Measurements from ENCODE around the gene GALE.

The GALE gene

DNA sequence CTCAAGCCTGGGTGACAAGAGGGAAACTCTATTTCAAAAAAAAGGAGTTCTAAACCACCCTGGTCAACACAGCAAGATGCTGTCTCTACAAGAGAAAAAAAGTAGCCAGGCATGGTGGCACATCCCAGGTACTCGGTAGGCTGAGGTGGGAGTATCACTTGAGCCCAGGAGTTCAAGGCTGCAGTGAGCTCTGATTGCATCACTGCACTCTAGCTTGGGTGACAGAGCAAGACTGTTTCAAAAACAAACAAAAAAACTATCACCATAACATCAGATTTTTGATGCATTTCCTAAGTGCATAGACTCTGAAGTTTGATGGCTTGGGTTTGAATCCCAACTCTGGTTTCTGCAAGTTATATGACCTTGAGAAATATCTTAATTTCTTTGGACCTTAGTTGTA, 47.6 kb downstream of the GALE start:
- no peak overlapping the region for H2AFZ ChIP-seq (ENCODE audit: low read depth, low read length)
- H4K20me1 ChIP-seq (ENCODE audit: insufficient read depth, low read length): peaks cover 30% of the 10 kb centered on the region
- H3K4me1 ChIP-seq (ENCODE audit: low read length): peaks cover 9% of the 10 kb centered on the region
- no peaks in the 10 kb centered on the region for H3K9me3 ChIP-seq (ENCODE audit: insufficient read depth, low read length)
- peaks cover 47% of the 10 kb centered on the region for H3K79me2 ChIP-seq (ENCODE audit: low read length)
- H3K27me3 ChIP-seq (ENCODE audit: low read depth, low read length): no peaks in the 10 kb centered on the region
- H3K27ac ChIP-seq (ENCODE audit: low read length): no peak overlapping the region
- H3K36me3 ChIP-seq (replicated peaks; ENCODE audit: low read depth, low read length): peaks cover 71% of the 10 kb centered on the region
- H3K4me3 ChIP-seq (ENCODE audit: low read length): no peak overlapping the region
- TF ChIP-seq EZH2phosphoT487 (IDR thresholded peaks at IDR 0.05; ENCODE audit: low read depth): no peak
- TF ChIP-seq, protein P1, sequence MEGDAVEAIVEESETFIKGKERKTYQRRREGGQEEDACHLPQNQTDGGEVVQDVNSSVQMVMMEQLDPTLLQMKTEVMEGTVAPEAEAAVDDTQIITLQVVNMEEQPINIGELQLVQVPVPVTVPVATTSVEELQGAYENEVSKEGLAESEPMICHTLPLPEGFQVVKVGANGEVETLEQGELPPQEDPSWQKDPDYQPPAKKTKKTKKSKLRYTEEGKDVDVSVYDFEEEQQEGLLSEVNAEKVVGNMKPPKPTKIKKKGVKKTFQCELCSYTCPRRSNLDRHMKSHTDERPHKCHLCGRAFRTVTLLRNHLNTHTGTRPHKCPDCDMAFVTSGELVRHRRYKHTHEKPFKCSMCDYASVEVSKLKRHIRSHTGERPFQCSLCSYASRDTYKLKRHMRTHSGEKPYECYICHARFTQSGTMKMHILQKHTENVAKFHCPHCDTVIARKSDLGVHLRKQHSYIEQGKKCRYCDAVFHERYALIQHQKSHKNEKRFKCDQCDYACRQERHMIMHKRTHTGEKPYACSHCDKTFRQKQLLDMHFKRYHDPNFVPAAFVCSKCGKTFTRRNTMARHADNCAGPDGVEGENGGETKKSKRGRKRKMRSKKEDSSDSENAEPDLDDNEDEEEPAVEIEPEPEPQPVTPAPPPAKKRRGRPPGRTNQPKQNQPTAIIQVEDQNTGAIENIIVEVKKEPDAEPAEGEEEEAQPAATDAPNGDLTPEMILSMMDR (IDR thresholded peaks at IDR 0.05; ENCODE audit: low read depth, low read length): no peak
- H3K9ac ChIP-seq (ENCODE audit: low read length): no peak overlapping the region
- H3K4me2 ChIP-seq (ENCODE audit: low read length): no peak overlapping the region

DNA sequence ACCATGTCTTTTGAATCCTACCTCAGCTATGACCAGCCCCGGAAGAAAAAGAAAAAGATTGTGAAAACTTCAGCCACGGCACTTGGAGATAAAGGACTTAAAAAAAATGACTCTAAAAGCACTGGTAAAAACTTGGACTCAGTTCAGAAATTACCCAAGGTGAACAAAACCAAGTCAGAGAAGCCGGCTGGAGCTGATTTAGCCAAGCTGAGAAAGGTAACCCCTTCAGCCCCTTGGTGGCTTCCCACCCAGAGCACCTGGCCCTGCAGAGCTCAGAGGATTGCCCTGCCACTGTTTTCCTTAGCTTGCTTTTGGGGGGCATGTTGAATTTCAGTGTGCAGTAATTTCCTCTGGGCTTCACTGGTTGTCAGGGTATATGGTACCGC, 48.7 kb downstream of the GALE start:
- no peak overlapping the region for H3K9ac ChIP-seq (ENCODE audit: low read length)
- no peak for TF ChIP-seq EZH2phosphoT487 (IDR thresholded peaks at IDR 0.05; ENCODE audit: low read depth)
- TF ChIP-seq, protein P1 (IDR thresholded peaks at IDR 0.05; ENCODE audit: low read depth, low read length): no peak
- H4K20me1 ChIP-seq (ENCODE audit: insufficient read depth, low read length): peaks cover 41% of the 10 kb centered on the region
- no peak overlapping the region for H2AFZ ChIP-seq (ENCODE audit: low read depth, low read length)
- no peak overlapping the region for H3K27ac ChIP-seq (ENCODE audit: low read length)
- H3K36me3 ChIP-seq (replicated peaks; ENCODE audit: low read depth, low read length): peaks cover 78% of the 10 kb centered on the region
- no peaks in the 10 kb centered on the region for H3K9me3 ChIP-seq (ENCODE audit: insufficient read depth, low read length)
- no peaks in the 10 kb centered on the region for H3K27me3 ChIP-seq (ENCODE audit: low read depth, low read length)
- H3K79me2 ChIP-seq (ENCODE audit: low read length): peaks cover 58% of the 10 kb centered on the region
- H3K4me1 ChIP-seq (ENCODE audit: low read length): peaks cover 20% of the 10 kb centered on the region
- no peak overlapping the region for H3K4me2 ChIP-seq (ENCODE audit: low read length)
- H3K4me3 ChIP-seq (ENCODE audit: low read length): no peak overlapping the region

GRCh38 chr1:23751050-23751814, 49.3 kb downstream of the GALE start:
- TF ChIP-seq EZH2phosphoT487 (IDR thresholded peaks at IDR 0.05; ENCODE audit: low read depth): no peak
- TF ChIP-seq, protein P1 (IDR thresholded peaks at IDR 0.05; ENCODE audit: low read depth, low read length): peak; percentile 75
- Histone ChIP-seq H3K79me2 (ENCODE audit: low read length) (peaks cover 64% of the 10 kb centered on the region), H3K4me2 (ENCODE audit: low read length) (no peak overlapping the region), H3K9me3 (ENCODE audit: insufficient read depth, low read length) (no peaks in the 10 kb centered on the region), H3K4me1 (ENCODE audit: low read length) (peaks cover 21% of the 10 kb centered on the region), H3K27me3 (ENCODE audit: low read depth, low read length) (no peaks in the 10 kb centered on the region), H3K9ac (ENCODE audit: low read length) (no peak overlapping the region), H3K4me3 (ENCODE audit: low read length) (no peak overlapping the region), H4K20me1 (ENCODE audit: insufficient read depth, low read length) (peaks cover 44% of the 10 kb centered on the region), H2AFZ (ENCODE audit: low read depth, low read length) (no peak overlapping the region), H3K36me3 (replicated peaks; ENCODE audit: low read depth, low read length) (peaks cover 77% of the 10 kb centered on the region), H3K27ac (ENCODE audit: low read length) (no peak overlapping the region)

- H2AFZ ChIP-seq (ENCODE audit: low read depth, low read length): no peak overlapping the region
- H3K4me3 ChIP-seq (ENCODE audit: low read length): no peak overlapping the region
- peaks cover 49% of the 10 kb centered on the region for H3K36me3 ChIP-seq (replicated peaks; ENCODE audit: low read depth, low read length)
- TF ChIP-seq EZH2phosphoT487 (IDR thresholded peaks at IDR 0.05; ENCODE audit: low read depth): no peak
- TF ChIP-seq, protein P1 (IDR thresholded peaks at IDR 0.05; ENCODE audit: low read depth, low read length): no peak
- 0 out of 2 replicates have a peak overlapping the region, but pooled peaks have one; percentile 3 for H3K4me2 ChIP-seq (ENCODE audit: low read length)
- peaks cover 30% of the 10 kb centered on the region for H3K4me1 ChIP-seq (ENCODE audit: low read length)
- H3K79me2 ChIP-seq (ENCODE audit: low read length): peaks cover 93% of the 10 kb centered on the region
- H3K9ac ChIP-seq (ENCODE audit: low read length): no peak overlapping the region
- no peaks in the 10 kb centered on the region for H3K27me3 ChIP-seq (ENCODE audit: low read depth, low read length)
- no peaks in the 10 kb centered on the region for H3K9me3 ChIP-seq (ENCODE audit: insufficient read depth, low read length)
- no peak overlapping the region; the same call in 1 of the 2 replicates for H3K27ac ChIP-seq (ENCODE audit: low read length)
- H4K20me1 ChIP-seq (ENCODE audit: insufficient read depth, low read length): peaks cover 52% of the 10 kb centered on the region
Measured at GRCh38 chr1:23748016-23748415, 52.5 kb downstream of the GALE start.

Measured in OCI-LY3 (cell line).